Measurements from ENCODE around the gene HSD17B4. TPM values are rescaled to one million over a fixed set of nuclear protein-coding genes. Genes with fewer than 3 reads are reported as not detected.

The HSD17B4 gene
- total and polyA plus RNA-seq, 2 of the 13 experiments (the other 11 are each of a cell fraction or from before 2014, with no cell fraction given): 178 to 399 TPM

- TF ChIP-seq STAT6 (CRISPR knock-in tag; IDR thresholded peaks at IDR 0.05; ENCODE audit: borderline replicate concordance): 0 out of 2 replicates have a peak, but pooled peaks have one; percentile 27
- no peak; the same call in 1 of the 2 replicates for TF ChIP-seq ZNF432 (CRISPR knock-in tag; IDR thresholded peaks at IDR 0.05; ENCODE audit: borderline replicate concordance)
- TF ChIP-seq ZNF674 (CRISPR knock-in tag; IDR thresholded peaks at IDR 0.05; ENCODE audit: low read depth): no peak
- no peak for TF ChIP-seq ZNF10 (CRISPR knock-in tag; IDR thresholded peaks at IDR 0.05; ENCODE audit: borderline replicate concordance, low read depth)
- peak; percentile 93 for TF ChIP-seq ZNF350 (CRISPR knock-in tag; IDR thresholded peaks at IDR 0.05; ENCODE audit: borderline replicate concordance, low read depth)
- TF ChIP-seq NPAS2 (CRISPR knock-in tag; IDR thresholded peaks at IDR 0.05; ENCODE audit: borderline replicate concordance): no peak
- no peak for TF ChIP-seq BHLHE40 (IDR thresholded peaks at IDR 0.05; ENCODE audit: low read length)
- no peak for TF ChIP-seq SMAD9 (CRISPR knock-in tag; IDR thresholded peaks at IDR 0.05)
- TF ChIP-seq NR0B2 (CRISPR knock-in tag; IDR thresholded peaks at IDR 0.05): no peak
- no peak for TF ChIP-seq SATB2 (CRISPR knock-in tag; IDR thresholded peaks at IDR 0.05)
- TF ChIP-seq TFDP1 (CRISPR knock-in tag; IDR thresholded peaks at IDR 0.05; ENCODE audit: borderline replicate concordance): peak; percentile 29; the same call in 1 of the 2 replicates
- no peak for TF ChIP-seq PLSCR1 (CRISPR knock-in tag; IDR thresholded peaks at IDR 0.05; ENCODE audit: borderline replicate concordance)
- peak; percentile 93; the same call in 1 of the 2 replicates for TF ChIP-seq MIER3 (CRISPR knock-in tag; IDR thresholded peaks at IDR 0.05; ENCODE audit: borderline replicate concordance)
- TF ChIP-seq ZBTB10 (CRISPR knock-in tag; IDR thresholded peaks at IDR 0.05; ENCODE audit: borderline replicate concordance): no peak
- peak; percentile 77 for TF ChIP-seq ETV5 (CRISPR knock-in tag; IDR thresholded peaks at IDR 0.05; ENCODE audit: borderline replicate concordance)
- peak; percentile 71; the same call in 1 of the 2 replicates for TF ChIP-seq HMG20A (CRISPR knock-in tag; IDR thresholded peaks at IDR 0.05; ENCODE audit: borderline replicate concordance)
- no peak for TF ChIP-seq ZSCAN20 (CRISPR knock-in tag; IDR thresholded peaks at IDR 0.05; ENCODE audit: borderline replicate concordance)
- TF ChIP-seq HNRNPH1 (optimal IDR thresholded peaks at IDR 0.05; ENCODE audit: low read depth, low read length): no peak
- TF ChIP-seq ZBTB46 (CRISPR knock-in tag; IDR thresholded peaks at IDR 0.05; ENCODE audit: borderline replicate concordance): no peak
Observed at GRCh38 chr5:119452373-119453039, at the start of gene HSD17B4 (continued).
